A549 (cell line): Measurements from ENCODE around the gene LCK.

ENCODE experiments used
- EP300 ChIP-seq, 2 experiments: fragments of >200 bp; sonication (Bioruptor Twin); formaldehyde crosslinking; IDR thresholded peaks; 2 replicates in 1 of 2; 3 replicates in 1 of 2; pipeline ENCODE4 v1.6.1; 2016 to 2017
- POLR2A ChIP-seq: IDR thresholded peaks from 2 replicates; pipeline ENCODE4 v1.6.1; 2012; ENCODE audit warnings: mild to moderate bottlenecking, low read length

DNA sequence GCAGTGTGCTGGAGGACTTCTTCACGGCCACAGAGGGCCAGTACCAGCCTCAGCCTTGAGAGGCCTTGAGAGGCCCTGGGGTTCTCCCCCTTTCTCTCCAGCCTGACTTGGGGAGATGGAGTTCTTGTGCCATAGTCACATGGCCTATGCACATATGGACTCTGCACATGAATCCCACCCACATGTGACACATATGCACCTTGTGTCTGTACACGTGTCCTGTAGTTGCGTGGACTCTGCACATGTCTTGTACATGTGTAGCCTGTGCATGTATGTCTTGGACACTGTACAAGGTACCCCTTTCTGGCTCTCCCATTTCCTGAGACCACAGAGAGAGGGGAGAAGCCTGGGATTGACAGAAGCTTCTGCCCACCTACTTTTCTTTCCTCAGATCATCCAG is 34.6 kb downstream of the LCK start:
- TF ChIP-seq EP300 (IDR thresholded peaks at IDR 0.05) (no peak), POLR2A (no peak)
